HepG2 (cell line): ENCODE results near the gene HPD. TPM values are rescaled to one million over a fixed set of nuclear protein-coding genes. Genes with fewer than 3 reads are reported as not detected.

Experiments
- AGO2 ChIP-seq: fragments of 200-400 bp; formaldehyde crosslinking; optimal IDR thresholded peaks from 2 replicates; pipeline ENCODE3; 2017; ENCODE audit warnings: mild to moderate bottlenecking, low read depth, low read length, moderate library complexity
- ARHGAP35 ChIP-seq: sonication (generic); formaldehyde crosslinking; IDR thresholded peaks from 2 replicates; pipeline ENCODE4 v1.9.0; 2022; ENCODE audit warnings: mild to moderate bottlenecking, inconsistent platforms, moderate library complexity, missing genetic modification reagents, borderline replicate concordance
- ARNTL ChIP-seq: sonication (generic); formaldehyde crosslinking; IDR thresholded peaks from 2 replicates; pipeline ENCODE4 v1.4.0; 2020; ENCODE audit warnings: mild to moderate bottlenecking, missing genetic modification reagents
- ATF7 ChIP-seq, 2 experiments: fragments of 450-650 bp in 1 of 2; sonication (generic) in 1 of 2; formaldehyde crosslinking in 1 of 2; IDR thresholded peaks; 2 replicates each; pipeline versions ENCODE4 v1.4.0 to v1.6.1; 2016 to 2020; ENCODE audit warnings: antibody characterized with exemption in 1 of 2, mild to moderate bottlenecking in 1 of 2, missing genetic modification reagents in 1 of 2
- CAMTA2 ChIP-seq: sonication (generic); formaldehyde crosslinking; IDR thresholded peaks from 2 replicates; pipeline ENCODE4 v1.4.0; 2020; ENCODE audit warnings: mild to moderate bottlenecking, missing genetic modification reagents, borderline replicate concordance
- HOXA5 ChIP-seq: sonication (generic); formaldehyde crosslinking; IDR thresholded peaks from 2 replicates; pipeline ENCODE4 v1.4.0; 2020; ENCODE audit warnings: missing genetic modification reagents
- MAZ ChIP-seq, 2 experiments: sonication (generic) in 1 of 2; formaldehyde crosslinking in 1 of 2; IDR thresholded peaks; 2 replicates each; pipeline versions ENCODE4 v1.5.0 to v1.6.1; 2012 to 2020; ENCODE audit warnings: low read depth in 2 of 2, mild to moderate bottlenecking in 2 of 2, borderline replicate concordance in 1 of 2, improper control_type of control experiment in 1 of 2, low read length in 1 of 2, missing genetic modification reagents in 1 of 2, moderate library complexity in 1 of 2
- NCOA2 ChIP-seq: sonication (generic); formaldehyde crosslinking; IDR thresholded peaks from 2 replicates; pipeline ENCODE4 v1.8.0; 2022; ENCODE audit warnings: inconsistent platforms
- PAF1 ChIP-seq: IDR thresholded peaks from 2 replicates; pipeline ENCODE4 v1.6.1; 2016; ENCODE audit warnings: missing genetic modification reagents, missing compliant biosample characterization
- PHB2 ChIP-seq: fragments of 450-650 bp; IDR thresholded peaks from 2 replicates; pipeline ENCODE4 v1.6.1; 2018; ENCODE audit not compliant: partially characterized antibody
- RARA ChIP-seq: IDR thresholded peaks from 2 replicates; pipeline ENCODE4 v1.6.1; 2016; ENCODE audit warnings: missing genetic modification reagents, missing compliant biosample characterization
- RORA ChIP-seq: sonication (generic); formaldehyde crosslinking; IDR thresholded peaks from 2 replicates; pipeline ENCODE4 v1.5.0; 2020; ENCODE audit warnings: mild to moderate bottlenecking, missing genetic modification reagents, moderate library complexity
- SOX5 ChIP-seq: IDR thresholded peaks from 2 replicates; pipeline ENCODE4 v1.6.1; 2016; ENCODE audit warnings: borderline replicate concordance
- THAP11 ChIP-seq: IDR thresholded peaks from 2 replicates; pipeline ENCODE4 v1.6.1; 2016; ENCODE audit warnings: missing biosample characterization, missing genetic modification reagents
- U2AF1 ChIP-seq: fragments of 200-400 bp; formaldehyde crosslinking; optimal IDR thresholded peaks from 2 replicates; pipeline ENCODE3; 2017; ENCODE audit warnings: mild to moderate bottlenecking, low read depth, low read length
- ZBTB38 ChIP-seq: sonication (generic); formaldehyde crosslinking; IDR thresholded peaks from 2 replicates; pipeline ENCODE4 v1.5.1; 2020; ENCODE audit warnings: mild to moderate bottlenecking, missing genetic modification reagents
- ZNF235 ChIP-seq: sonication (generic); formaldehyde crosslinking; IDR thresholded peaks from 2 replicates; pipeline ENCODE4 v1.8.1; 2023; ENCODE audit warnings: mild to moderate bottlenecking, missing genetic modification reagents, borderline replicate concordance
- ZNF446 ChIP-seq: sonication (generic); formaldehyde crosslinking; IDR thresholded peaks from 2 replicates; pipeline ENCODE4 v1.5.0; 2020; ENCODE audit warnings: mild to moderate bottlenecking, missing genetic modification reagents
- ZNF563 ChIP-seq: sonication (generic); formaldehyde crosslinking; IDR thresholded peaks from 2 replicates; pipeline ENCODE4 v1.8.0; 2022; ENCODE audit warnings: mild to moderate bottlenecking, moderate library complexity, missing genetic modification reagents
- ZNF772 ChIP-seq: sonication (generic); formaldehyde crosslinking; IDR thresholded peaks from 2 replicates; pipeline ENCODE4 v1.5.0; 2020; ENCODE audit warnings: mild to moderate bottlenecking, missing genetic modification reagents
- polyA plus RNA-seq, 8 experiments: library from polyadenylated mRNA; depleted of rRNA in 3 of 8; stranded (reverse) in 7 of 8; unstranded in 1 of 8; fragments of >200 nt; fragmentation: Illumina TruSeq in 4 of 8; extraction: Trizol in 4 of 8; gene quantifications; 2 replicates each; pipeline versions ENCODE4 v1.2.1 to v1.2.3, GENCODE V29; 2011 to 2016; ENCODE audit warnings: low read depth in 4 of 8, missing spikeins in 1 of 8, mixed read lengths in 1 of 8; ENCODE audit not compliant: insufficient read depth in 1 of 8
- total RNA-seq, 5 experiments: library from RNA; depleted of rRNA; stranded (reverse); fragments of >200 nt; fragmentation: Illumina TruSeq; extraction: Trizol; gene quantifications; 2 replicates each; pipeline ENCODE4 v1.2.3, GENCODE V29; 2016; ENCODE audit warnings: low read depth in 1 of 5
- TF ChIP-seq, protein P1 (sequence below): sonication (generic); formaldehyde crosslinking; IDR thresholded peaks from 2 replicates; pipeline ENCODE4 v1.4.0; 2020; ENCODE audit warnings: missing genetic modification reagents, borderline replicate concordance
- TF ChIP-seq, protein P2 (sequence below): sonication (generic); formaldehyde crosslinking; IDR thresholded peaks from 2 replicates; pipeline ENCODE4 v1.4.0; 2020; ENCODE audit warnings: missing genetic modification reagents
- TF ChIP-seq, protein P3 (sequence below): sonication (generic); formaldehyde crosslinking; IDR thresholded peaks from 2 replicates; pipeline ENCODE4 v1.4.0; 2020; ENCODE audit warnings: missing genetic modification reagents

HPD gene
- total and polyA plus RNA-seq, 2 of the 13 experiments (the other 11 are each of a cell fraction or from before 2014, with no cell fraction given) = 120 to 195 TPM

DNA sequence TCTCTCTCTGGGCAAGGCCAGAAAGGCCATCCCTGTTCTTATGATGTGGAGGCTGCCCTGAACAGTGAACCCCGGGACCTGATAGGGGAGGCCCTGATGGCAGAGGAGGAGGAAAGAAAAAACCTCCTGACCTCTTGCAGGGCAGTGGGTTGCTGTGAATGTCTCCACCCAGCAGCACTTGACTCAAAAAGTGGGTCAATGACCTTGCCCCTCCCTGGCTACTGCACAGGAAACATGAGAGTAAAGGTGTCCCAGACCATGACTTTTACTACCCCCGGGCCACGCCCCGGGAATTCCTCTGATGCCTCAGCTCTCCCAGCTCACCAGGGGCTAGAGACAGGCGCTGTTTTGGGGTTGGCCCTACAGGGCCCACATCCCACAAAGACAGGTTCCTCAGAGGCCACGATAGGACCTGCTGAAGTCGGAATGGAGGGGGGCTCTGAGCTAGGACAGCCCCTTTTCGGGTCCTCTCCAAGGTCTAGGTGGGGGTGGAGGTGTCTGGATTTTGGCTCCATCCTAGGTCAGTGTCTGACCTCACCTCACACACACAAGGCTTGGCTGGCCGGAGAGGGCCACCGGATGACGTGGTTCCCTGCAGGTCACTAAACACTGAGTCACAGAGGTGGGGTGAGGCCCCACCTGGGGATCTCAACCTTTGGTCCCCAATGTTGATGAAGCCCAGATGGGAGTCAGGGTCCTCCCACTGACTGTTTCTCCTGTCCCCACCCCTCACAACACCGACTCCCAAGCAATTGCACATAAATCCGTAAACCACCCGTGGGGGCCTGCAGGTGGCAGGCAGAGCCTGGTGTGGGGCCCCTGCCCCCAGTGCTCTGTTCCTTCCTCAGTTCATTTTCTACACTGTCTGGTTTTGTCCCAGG, 66.7 kb downstream of the HPD start (continued):
- TF ChIP-seq MAZ (IDR thresholded peaks at IDR 0.05; ENCODE audit: borderline replicate concordance, low read depth, low read length) (peak; percentile 52; the same call in 1 of the 2 replicates), MAZ (CRISPR knock-in tag; IDR thresholded peaks at IDR 0.05; ENCODE audit: low read depth) (no peak), PAF1 (CRISPR knock-in tag) (no peak), CAMTA2 (CRISPR knock-in tag) (no peak), HOXA5 (CRISPR knock-in tag) (no peak), ARNTL (CRISPR knock-in tag) (no peak; the same call in 1 of the 2 replicates), ZNF563 (CRISPR knock-in tag) (no peak), RARA (CRISPR knock-in tag) (peak; percentile 80), NCOA2 (CRISPR knock-in tag) (0 out of 2 replicates have a peak, but pooled peaks have one; percentile 41), RORA (CRISPR knock-in tag) (no peak), ZBTB38 (CRISPR knock-in tag) (no peak), AGO2 (no peak), ARHGAP35 (CRISPR knock-in tag) (no peak), ZNF446 (CRISPR knock-in tag) (no peak), U2AF1 (no peak), THAP11 (CRISPR knock-in tag) (no peak), SOX5 (CRISPR knock-in tag) (no peak; the same call in 1 of the 2 replicates), ATF7 (IDR thresholded peaks at IDR 0.05) (peak; percentile 21; the same call in 1 of the 2 replicates), ATF7 (CRISPR knock-in tag; IDR thresholded peaks at IDR 0.05) (no peak; the same call in 1 of the 2 replicates), ZNF772 (no peak), ZNF235 (CRISPR knock-in tag) (no peak), PHB2 (no peak)
- TF ChIP-seq, protein P1, sequence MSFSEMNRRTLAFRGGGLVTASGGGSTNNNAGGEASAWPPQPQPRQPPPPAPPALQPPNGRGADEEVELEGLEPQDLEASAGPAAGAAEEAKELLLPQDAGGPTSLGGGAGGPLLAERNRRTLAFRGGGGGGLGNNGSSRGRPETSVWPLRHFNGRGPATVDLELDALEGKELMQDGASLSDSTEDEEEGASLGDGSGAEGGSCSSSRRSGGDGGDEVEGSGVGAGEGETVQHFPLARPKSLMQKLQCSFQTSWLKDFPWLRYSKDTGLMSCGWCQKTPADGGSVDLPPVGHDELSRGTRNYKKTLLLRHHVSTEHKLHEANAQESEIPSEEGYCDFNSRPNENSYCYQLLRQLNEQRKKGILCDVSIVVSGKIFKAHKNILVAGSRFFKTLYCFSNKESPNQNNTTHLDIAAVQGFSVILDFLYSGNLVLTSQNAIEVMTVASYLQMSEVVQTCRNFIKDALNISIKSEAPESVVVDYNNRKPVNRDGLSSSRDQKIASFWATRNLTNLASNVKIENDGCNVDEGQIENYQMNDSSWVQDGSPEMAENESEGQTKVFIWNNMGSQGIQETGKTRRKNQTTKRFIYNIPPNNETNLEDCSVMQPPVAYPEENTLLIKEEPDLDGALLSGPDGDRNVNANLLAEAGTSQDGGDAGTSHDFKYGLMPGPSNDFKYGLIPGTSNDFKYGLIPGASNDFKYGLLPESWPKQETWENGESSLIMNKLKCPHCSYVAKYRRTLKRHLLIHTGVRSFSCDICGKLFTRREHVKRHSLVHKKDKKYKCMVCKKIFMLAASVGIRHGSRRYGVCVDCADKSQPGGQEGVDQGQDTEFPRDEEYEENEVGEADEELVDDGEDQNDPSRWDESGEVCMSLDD (CRISPR knock-in tag) = peak; percentile 74; the same call in 1 of the 2 replicates
- TF ChIP-seq, protein P2, sequence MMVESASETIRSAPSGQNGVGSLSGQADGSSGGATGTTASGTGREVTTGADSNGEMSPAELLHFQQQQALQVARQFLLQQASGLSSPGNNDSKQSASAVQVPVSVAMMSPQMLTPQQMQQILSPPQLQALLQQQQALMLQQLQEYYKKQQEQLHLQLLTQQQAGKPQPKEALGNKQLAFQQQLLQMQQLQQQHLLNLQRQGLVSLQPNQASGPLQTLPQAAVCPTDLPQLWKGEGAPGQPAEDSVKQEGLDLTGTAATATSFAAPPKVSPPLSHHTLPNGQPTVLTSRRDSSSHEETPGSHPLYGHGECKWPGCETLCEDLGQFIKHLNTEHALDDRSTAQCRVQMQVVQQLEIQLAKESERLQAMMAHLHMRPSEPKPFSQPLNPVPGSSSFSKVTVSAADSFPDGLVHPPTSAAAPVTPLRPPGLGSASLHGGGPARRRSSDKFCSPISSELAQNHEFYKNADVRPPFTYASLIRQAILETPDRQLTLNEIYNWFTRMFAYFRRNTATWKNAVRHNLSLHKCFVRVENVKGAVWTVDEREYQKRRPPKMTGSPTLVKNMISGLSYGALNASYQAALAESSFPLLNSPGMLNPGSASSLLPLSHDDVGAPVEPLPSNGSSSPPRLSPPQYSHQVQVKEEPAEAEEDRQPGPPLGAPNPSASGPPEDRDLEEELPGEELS (CRISPR knock-in tag) = peak; percentile 67
- TF ChIP-seq, protein P3, sequence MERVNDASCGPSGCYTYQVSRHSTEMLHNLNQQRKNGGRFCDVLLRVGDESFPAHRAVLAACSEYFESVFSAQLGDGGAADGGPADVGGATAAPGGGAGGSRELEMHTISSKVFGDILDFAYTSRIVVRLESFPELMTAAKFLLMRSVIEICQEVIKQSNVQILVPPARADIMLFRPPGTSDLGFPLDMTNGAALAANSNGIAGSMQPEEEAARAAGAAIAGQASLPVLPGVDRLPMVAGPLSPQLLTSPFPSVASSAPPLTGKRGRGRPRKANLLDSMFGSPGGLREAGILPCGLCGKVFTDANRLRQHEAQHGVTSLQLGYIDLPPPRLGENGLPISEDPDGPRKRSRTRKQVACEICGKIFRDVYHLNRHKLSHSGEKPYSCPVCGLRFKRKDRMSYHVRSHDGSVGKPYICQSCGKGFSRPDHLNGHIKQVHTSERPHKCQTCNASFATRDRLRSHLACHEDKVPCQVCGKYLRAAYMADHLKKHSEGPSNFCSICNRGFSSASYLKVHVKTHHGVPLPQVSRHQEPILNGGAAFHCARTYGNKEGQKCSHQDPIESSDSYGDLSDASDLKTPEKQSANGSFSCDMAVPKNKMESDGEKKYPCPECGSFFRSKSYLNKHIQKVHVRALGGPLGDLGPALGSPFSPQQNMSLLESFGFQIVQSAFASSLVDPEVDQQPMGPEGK (CRISPR knock-in tag) = peak; percentile 90
